ENCODE data around the gene AZIN2. TPM values are rescaled to one million over a fixed set of nuclear protein-coding genes. Genes with fewer than 3 reads are reported as not detected.

AZIN2 gene
- total and polyA plus RNA-seq, 2 of the 8 experiments (the other 6 are each of a cell fraction or from before 2014, with no cell fraction given) = 0.22 to 0.91 TPM

- no peak overlapping the region for H3K4ac ChIP-seq (replicated peaks; ENCODE audit: insufficient read length, low read depth, low read length)
- CTCF ChIA-PET (ENCODE audit: partially characterized antibody) = interaction anchor here (1.0 to 2.7 kb wide), 11 partner anchors 9 to 352 kb away, joined by 3 to 9 read pairs (median 4); no protein-coding TSS in a partner anchor
- H2BK12ac ChIP-seq (ENCODE audit: low read depth, low read length) = peak overlapping the region; percentile 89; the same call in 1 of the 2 replicates
- H3K27ac ChIP-seq (ENCODE audit: low read depth, low read length) = no peak overlapping the region
- no peak overlapping the region for H2BK120ac ChIP-seq (replicated peaks; ENCODE audit: low read depth, low read length)
- H3K4me1 ChIP-seq (replicated peaks in 1 of 4; ENCODE audit: control insufficient read depth in 3 of 4, insufficient read depth in 4 of 4, low read length in 3 of 4) = no peaks in the 10 kb centered on the region; a peak in 3 of 7 replicates
- no peak overlapping the region for H3K56ac ChIP-seq (replicated peaks; ENCODE audit: insufficient read length, low read depth, low read length)
- H2BK5ac ChIP-seq (ENCODE audit: low read depth, low read length) = 0 out of 2 replicates have a peak overlapping the region, but pooled peaks have one; percentile 12
- H3K4me2 ChIP-seq (ENCODE audit: insufficient read depth in 1 of 2, low read depth in 2 of 2, low read length in 2 of 2) = peak overlapping the region; percentile 34 to 35; a peak in 2 of 4 replicates
- H2AK5ac ChIP-seq (ENCODE audit: low read depth, low read length) = 0 out of 2 replicates have a peak overlapping the region, but pooled peaks have one; percentile 12
- no peak overlapping the region; a peak in 1 of 8 replicates for H3K4me3 ChIP-seq (ENCODE audit: extremely low read depth in 1 of 4, insufficient read depth in 2 of 4, low read depth in 3 of 4, low read length in 4 of 4)
- no peak overlapping the region for H4K5ac ChIP-seq (ENCODE audit: insufficient read length, low read depth, low read length)
- H2BK15ac ChIP-seq (ENCODE audit: low read length) = no peak overlapping the region
- no peaks in the 10 kb centered on the region for H4K20me1 ChIP-seq (replicated peaks in 1 of 2; ENCODE audit: control insufficient read depth in 1 of 2, insufficient read depth in 2 of 2, low read length in 2 of 2)
- no peaks in the 10 kb centered on the region for H3K79me2 ChIP-seq (ENCODE audit: control insufficient read depth in 1 of 2, insufficient read depth in 2 of 2, low read length in 2 of 2)
- no peak overlapping the region for H3K9ac ChIP-seq (replicated peaks in 1 of 4; ENCODE audit: extremely low read depth in 1 of 4, low read depth in 3 of 4, low read length in 3 of 4)
- H3K9me3 ChIP-seq (ENCODE audit: insufficient read depth in 2 of 2, low read depth in 1 of 2, low read length in 1 of 2) = no peaks in the 10 kb centered on the region
- peak overlapping the region; percentile 88 for H4K8ac ChIP-seq (ENCODE audit: extremely low read depth, insufficient read depth, low read length)
- POLR2A ChIA-PET (ENCODE audit: partially characterized antibody) = interaction anchor here (1.0 kb wide), 1 partner anchor 115 kb away, joined by 3 read pairs; no protein-coding TSS in a partner anchor
- H3K79me1 ChIP-seq (ENCODE audit: low read depth, low read length) = no peaks in the 10 kb centered on the region
- peaks cover 0 to 18% (median 9%) of the 10 kb centered on the region in 4 experiments; a peak in 5 of 7 replicates for H3K27me3 ChIP-seq (replicated peaks in 1 of 4; ENCODE audit: control insufficient read depth in 3 of 4, extremely low read depth in 1 of 4, insufficient read depth in 3 of 4, low read length in 3 of 4)
- H3K23ac ChIP-seq (ENCODE audit: insufficient read length) = no peak overlapping the region
- H4K91ac ChIP-seq (replicated peaks; ENCODE audit: insufficient read length, low read length) = peak overlapping the region; percentile 34
- DNase-seq (ENCODE audit: low read depth in 1 of 2, low spot score in 2 of 2) (peak; percentile 33 to 81), FAIRE-seq (no peak)
- no peaks in the 10 kb centered on the region for H3K36me3 ChIP-seq (ENCODE audit: control insufficient read depth in 2 of 4, insufficient read depth in 4 of 4, low read length in 3 of 4)
- 0 out of 2 replicates have a peak overlapping the region, but pooled peaks have one; percentile 4 for H3K18ac ChIP-seq (ENCODE audit: extremely low read depth, low read length)
- WGBS, 2 experiments (ENCODE audit: extremely low coverage in 1 of 2, insufficient coverage in 1 of 2, insufficient read length in 1 of 2, insufficient replicate concordance in 2 of 2, low coverage in 1 of 2, low lambda C conversion rate in 2 of 2, missing lambda C conversion rate in 1 of 2) = 50% methylated on average over 16 of the region's 16 CpGs; no CpG with 5 or more reads in 1 of the 2 experiments
- H2AFZ ChIP-seq (ENCODE audit: low read length) = peak overlapping the region; percentile 77; the same call in 1 of the 2 replicates
- no peaks in the 10 kb centered on the region for H3K23me2 ChIP-seq (ENCODE audit: low read depth, low read length)
- H2BK20ac ChIP-seq (ENCODE audit: low read length) = no peak overlapping the region
- no peak overlapping the region for H3K14ac ChIP-seq (ENCODE audit: insufficient read length)
- TF ChIP-seq RBBP5 (IDR thresholded peaks at IDR 0.05; ENCODE audit: borderline replicate concordance, low read depth, low read length) (no peak), SP1 (IDR thresholded peaks at IDR 0.05; ENCODE audit: low read depth, low read length) (no peak), TCF12 (IDR thresholded peaks at IDR 0.05; ENCODE audit: low read depth, low read length) (no peak)
- TF ChIP-seq, protein P1, sequence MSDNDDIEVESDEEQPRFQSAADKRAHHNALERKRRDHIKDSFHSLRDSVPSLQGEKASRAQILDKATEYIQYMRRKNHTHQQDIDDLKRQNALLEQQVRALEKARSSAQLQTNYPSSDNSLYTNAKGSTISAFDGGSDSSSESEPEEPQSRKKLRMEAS (IDR thresholded peaks at IDR 0.05) = peak; percentile 74
Observed at GRCh38 chr1:33119532-33120217, 38.7 kb downstream of the AZIN2 start.

Measured in H1 (cell line).